HG02759 (cell line): ENCODE measurements around the gene PDCD1LG2.

Experiments
- ATAC-seq: cut with Tn5 transposase; IDR thresholded peaks from one replicate; pipeline ENCODE4 v1.9.1; 2021; ENCODE audit warnings: mild to moderate bottlenecking, moderate library complexity; ENCODE audit not compliant: unreplicated experiment

Gene PDCD1LG2

GRCh38 chr9:5608298-5609225 lies 98.2 kb downstream of the PDCD1LG2 start:
- peak; percentile 79 for ATAC-seq

- ATAC-seq = no peak
Measured at GRCh38 chr9:5609226-5609596, 98.9 kb downstream of the PDCD1LG2 start.

- no peak for ATAC-seq
Measured at GRCh38 chr9:5610491-5610890, 100.2 kb downstream of the PDCD1LG2 start.

GRCh38 chr9:5611321-5612184 lies 101.2 kb downstream of the PDCD1LG2 start:
- no peak for ATAC-seq

GRCh38 chr9:5612185-5612530 lies 101.8 kb downstream of the PDCD1LG2 start:
- ATAC-seq = no peak

GRCh38 chr9:5614192-5614591 lies 103.9 kb downstream of the PDCD1LG2 start:
- no peak for ATAC-seq

GRCh38 chr9:5614985-5615384 lies 104.7 kb downstream of the PDCD1LG2 start:
- no peak for ATAC-seq

- peak; percentile 96 for ATAC-seq
Measured at GRCh38 chr9:5617749-5618148, 107.4 kb downstream of the PDCD1LG2 start.

GRCh38 chr9:5620494-5620893 lies 110.2 kb downstream of the PDCD1LG2 start:
- no peak for ATAC-seq
